OCI-LY7 (cell line): ENCODE measurements around the gene DDIT4. TPM values are rescaled to one million over a fixed set of nuclear protein-coding genes. Genes with fewer than 3 reads are reported as not detected.

ENCODE experiments used
- BruUV-seq: library from RNA; stranded (reverse); fragments of 400-500 nt; replicated peaks from 2 replicates; lab custom pipeline; 2021; lab: Mats Ljungman, UMichigan
- CTCF ChIA-PET: fragments of 300-600 bp; sonication (Branson Sonifier 250); formaldehyde crosslinking; loops from one replicate; lab custom pipeline; 2022; ENCODE audit warnings: antibody characterized with exemption; ENCODE audit not compliant: unreplicated experiment; lab: Charles Lee
- POLR2A ChIA-PET: fragments of 300-600 bp; sonication (Branson Sonifier 250); formaldehyde crosslinking; loops from one replicate; lab custom pipeline; 2022; ENCODE audit warnings: antibody characterized with exemption; lab: Charles Lee
- DNase-seq: peaks from one replicate; pipeline ENCODE4 v3.0.0-alpha.2; 2015; ENCODE audit warnings: low spot score
- H2AFZ ChIP-seq: fragments of 200-600 bp; sonication (generic), shearing (Covaris generic); 2 replicates; pipeline ENCODE4 v1.6.1; 2014; ENCODE audit warnings: mild to moderate bottlenecking, antibody characterized with exemption, low read length, moderate library complexity
- H3K27ac ChIP-seq: fragments of 200-600 bp; sonication (generic); 2 replicates; pipeline ENCODE4 v1.5.1; 2014; ENCODE audit warnings: mixed run types, low read depth, mild to moderate bottlenecking, moderate library complexity, low read length, inconsistent platforms; ENCODE audit not compliant: poor library complexity, severe bottlenecking
- H3K36me3 ChIP-seq: fragments of 200-600 bp; sonication (generic); 2 replicates; pipeline ENCODE4 v1.6.1; 2014; ENCODE audit warnings: mild to moderate bottlenecking, antibody characterized with exemption, low read length, moderate library complexity, mixed read lengths; ENCODE audit not compliant: insufficient read depth
- H3K4me1 ChIP-seq: fragments of 200-600 bp; sonication (generic); 2 replicates; pipeline ENCODE4 v1.5.1; 2014; ENCODE audit warnings: mild to moderate bottlenecking, low read length; ENCODE audit not compliant: insufficient read depth, poor library complexity, severe bottlenecking
- H3K4me2 ChIP-seq: fragments of 200-600 bp; sonication (generic); 2 replicates; pipeline ENCODE4 v1.6.1; 2014; ENCODE audit warnings: mild to moderate bottlenecking, low read length
- H3K4me3 ChIP-seq: fragments of 200-600 bp; sonication (generic); 2 replicates; pipeline ENCODE4 v1.5.1; 2014; ENCODE audit warnings: mild to moderate bottlenecking, low read depth, low read length; ENCODE audit not compliant: poor library complexity, severe bottlenecking
- H3K79me2 ChIP-seq: fragments of 200-600 bp; sonication (generic); 2 replicates; pipeline ENCODE4 v1.6.1; 2016; ENCODE audit warnings: low read depth, mild to moderate bottlenecking, low read length, moderate library complexity, mixed read lengths; ENCODE audit not compliant: insufficient read depth
- H3K9me2 ChIP-seq: fragments of 200-600 bp; sonication (generic); 2 replicates; pipeline ENCODE4 v1.6.1; 2016; ENCODE audit warnings: mild to moderate bottlenecking, low read length, mixed read lengths; ENCODE audit not compliant: insufficient read depth
- H3K9me3 ChIP-seq: fragments of 200-600 bp; sonication (generic); 2 replicates; pipeline ENCODE4 v1.6.1; 2014; ENCODE audit warnings: mild to moderate bottlenecking, mixed run types, low read length, mixed read lengths
- H4K20me1 ChIP-seq: fragments of 200-600 bp; sonication (generic); 2 replicates; pipeline ENCODE4 v1.6.1; 2014; ENCODE audit warnings: mild to moderate bottlenecking, antibody characterized with exemption, low read length, moderate library complexity, mixed read lengths; ENCODE audit not compliant: insufficient read depth
- EZH2phosphoT487 ChIP-seq: fragments of 200-600 bp; sonication (generic); IDR thresholded peaks from 2 replicates; pipeline ENCODE4 v1.6.1; 2018; ENCODE audit warnings: low read depth, borderline replicate concordance, mild to moderate bottlenecking, mixed run types, antibody characterized with exemption, low read length, moderate library complexity, mixed read lengths
- intact Hi-C: fragments of 100-400 bp; cut with micrococcal nuclease; formaldehyde crosslinking; loops from one replicate; pipeline ENCODE4 v1.10.0; 2022; ENCODE audit not compliant: unreplicated experiment
- total RNA-seq, 2 experiments: library from RNA; depleted of rRNA in 1 of 2; stranded (reverse); fragments of >200 nt in 1 of 2; shearing (Covaris generic) in 1 of 2; gene quantifications; 2 replicates each; pipeline ENCODE4 v1.2.3, GENCODE V29; 2014 to 2022
- TF ChIP-seq, protein P1 (sequence below): fragments of 200-600 bp; sonication (generic); conservative IDR thresholded peaks from 2 replicates; pipeline ENCODE4 v1.5.1; 2014; ENCODE audit warnings: mild to moderate bottlenecking, antibody characterized with exemption, low read length, moderate library complexity, mixed read lengths

DDIT4 gene
- total RNA-seq, 2 experiments from 2014 or later = 91.8 to 102 TPM

GRCh38 chr10:72285972-72286521 is 12.3 kb downstream of the DDIT4 start:
- no peaks in the 10 kb centered on the region for H3K9me2 ChIP-seq
- no peak overlapping the region for H3K27ac ChIP-seq
- ChIA-PET POLR2A (interaction anchor here (0.6 to 1.2 kb wide), 3 partner anchors 10 to 44 kb away, joined by 3 to 6 read pairs (median 3); partner anchors contain the start of gene DDIT4), CTCF (no interaction called here)
- H3K79me2 ChIP-seq = no peaks in the 10 kb centered on the region
- H3K4me1 ChIP-seq = peaks cover 18% of the 10 kb centered on the region
- intact Hi-C loops = no loop called here
- no peaks in the 10 kb centered on the region for H3K9me3 ChIP-seq
- H3K4me2 ChIP-seq = peak overlapping the region; percentile 49
- H3K36me3 ChIP-seq = no peaks in the 10 kb centered on the region
- no peak overlapping the region for H3K4me3 ChIP-seq
- DNase-seq = no peak
- no peaks in the 10 kb centered on the region for H4K20me1 ChIP-seq
- TF ChIP-seq EZH2phosphoT487 = no peak
- TF ChIP-seq, protein P1, sequence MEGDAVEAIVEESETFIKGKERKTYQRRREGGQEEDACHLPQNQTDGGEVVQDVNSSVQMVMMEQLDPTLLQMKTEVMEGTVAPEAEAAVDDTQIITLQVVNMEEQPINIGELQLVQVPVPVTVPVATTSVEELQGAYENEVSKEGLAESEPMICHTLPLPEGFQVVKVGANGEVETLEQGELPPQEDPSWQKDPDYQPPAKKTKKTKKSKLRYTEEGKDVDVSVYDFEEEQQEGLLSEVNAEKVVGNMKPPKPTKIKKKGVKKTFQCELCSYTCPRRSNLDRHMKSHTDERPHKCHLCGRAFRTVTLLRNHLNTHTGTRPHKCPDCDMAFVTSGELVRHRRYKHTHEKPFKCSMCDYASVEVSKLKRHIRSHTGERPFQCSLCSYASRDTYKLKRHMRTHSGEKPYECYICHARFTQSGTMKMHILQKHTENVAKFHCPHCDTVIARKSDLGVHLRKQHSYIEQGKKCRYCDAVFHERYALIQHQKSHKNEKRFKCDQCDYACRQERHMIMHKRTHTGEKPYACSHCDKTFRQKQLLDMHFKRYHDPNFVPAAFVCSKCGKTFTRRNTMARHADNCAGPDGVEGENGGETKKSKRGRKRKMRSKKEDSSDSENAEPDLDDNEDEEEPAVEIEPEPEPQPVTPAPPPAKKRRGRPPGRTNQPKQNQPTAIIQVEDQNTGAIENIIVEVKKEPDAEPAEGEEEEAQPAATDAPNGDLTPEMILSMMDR = no peak
- peak overlapping the region; percentile 36; the same call in 1 of the 2 replicates for H2AFZ ChIP-seq
- BruUV-seq = no TSS peak

DNA sequence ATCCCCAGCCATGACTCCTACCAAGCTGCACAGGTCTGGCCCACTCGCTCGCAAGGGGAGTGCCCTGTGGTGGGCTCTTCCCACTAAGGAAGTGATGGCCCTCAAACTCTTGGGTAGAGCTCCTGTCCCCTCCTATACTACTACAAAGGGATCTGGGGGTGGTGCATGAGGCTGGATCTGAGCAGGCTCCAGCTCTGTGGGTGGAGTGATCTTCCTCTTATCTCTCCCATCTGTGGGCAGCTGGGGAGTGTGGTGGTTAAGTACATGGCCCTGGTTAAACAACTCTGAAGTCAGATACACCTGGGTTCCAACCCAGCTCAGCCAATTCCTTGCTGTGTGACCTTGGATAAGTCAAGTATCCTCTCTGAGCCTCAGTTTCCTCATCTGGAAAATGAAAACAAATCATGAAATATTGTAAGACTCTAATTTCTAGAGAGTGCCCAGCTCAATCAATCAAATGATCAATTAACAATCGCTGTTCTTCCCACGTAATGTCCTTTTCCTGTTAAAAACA is 17.4 kb downstream of the DDIT4 start:
- ChIA-PET CTCF (no interaction called here), POLR2A (interaction anchor here (1.1 to 2.3 kb wide), 3 partner anchors 16 to 28 kb away, joined by 3 to 6 read pairs (median 4); partner anchors contain the start of gene DDIT4)
- Histone ChIP-seq H3K4me1 (peaks cover 10% of the 10 kb centered on the region), H3K36me3 (no peaks in the 10 kb centered on the region), H3K4me3 (no peak overlapping the region), H3K27ac (no peak overlapping the region), H4K20me1 (no peaks in the 10 kb centered on the region), H3K79me2 (no peaks in the 10 kb centered on the region), H3K4me2 (no peak overlapping the region), H3K9me3 (no peaks in the 10 kb centered on the region), H2AFZ (no peak overlapping the region), H3K9me2 (no peaks in the 10 kb centered on the region)
- no peak for DNase-seq
- intact Hi-C loops = no loop called here
- TF ChIP-seq, protein P1 = no peak
- TF ChIP-seq EZH2phosphoT487 = no peak
- no TSS peak for BruUV-seq

- no TSS peak for BruUV-seq
- intact Hi-C loops = no loop called here
Observed at GRCh38 chr10:72292223-72292691, 18.5 kb downstream of the DDIT4 start.

More at GRCh38 chr10:72292223-72292691, 18.5 kb downstream of the DDIT4 start:
- TF ChIP-seq EZH2phosphoT487 = no peak
- TF ChIP-seq, protein P1 = no peak
- H3K4me1 ChIP-seq = peaks cover 15% of the 10 kb centered on the region
- H3K9me3 ChIP-seq = no peaks in the 10 kb centered on the region
- POLR2A ChIA-PET = interaction anchor here (1.0 to 2.3 kb wide), 5 partner anchors 8 to 27 kb away, joined by 3 to 14 read pairs (median 6); partner anchors contain the start of gene DDIT4
- no peaks in the 10 kb centered on the region for H3K36me3 ChIP-seq
- H3K4me2 ChIP-seq = no peak overlapping the region
- no peaks in the 10 kb centered on the region for H3K79me2 ChIP-seq
- no peaks in the 10 kb centered on the region for H3K9me2 ChIP-seq
- CTCF ChIA-PET = no interaction called here
- no peak overlapping the region for H2AFZ ChIP-seq
- H4K20me1 ChIP-seq = no peaks in the 10 kb centered on the region
- H3K27ac ChIP-seq = no peak overlapping the region
- H3K4me3 ChIP-seq = no peak overlapping the region
- no peak for DNase-seq
